ENCODE measurements around the gene RPRD1B. TPM values are rescaled to one million over a fixed set of nuclear protein-coding genes. Genes with fewer than 3 reads are reported as not detected.

The RPRD1B gene
- total and polyA plus RNA-seq, 2 of the 13 experiments (the other 11 are each of a cell fraction or from before 2014, with no cell fraction given) = 31.1 to 41.5 TPM

- 0 out of 2 replicates have a peak, but pooled peaks have one; percentile 23 for TF ChIP-seq ZNF276 (CRISPR knock-in tag; IDR thresholded peaks at IDR 0.05; ENCODE audit: low read depth)
- 0 out of 2 replicates have a peak, but pooled peaks have one; percentile 20 for TF ChIP-seq CEBPG (CRISPR knock-in tag; IDR thresholded peaks at IDR 0.05)
- TF ChIP-seq TCF12 (IDR thresholded peaks at IDR 0.05) = no peak
- TF ChIP-seq TCF12 (CRISPR knock-in tag; IDR thresholded peaks at IDR 0.05) = no peak
- peak; percentile 4; the same call in 1 of the 2 replicates for TF ChIP-seq RCOR2 (CRISPR knock-in tag; IDR thresholded peaks at IDR 0.05)
- 0 out of 2 replicates have a peak, but pooled peaks have one; percentile 43 for TF ChIP-seq ZSCAN21 (CRISPR knock-in tag; IDR thresholded peaks at IDR 0.05; ENCODE audit: borderline replicate concordance)
- TF ChIP-seq TERF1 (CRISPR knock-in tag; IDR thresholded peaks at IDR 0.05) = 0 out of 2 replicates have a peak, but pooled peaks have one; percentile 26
- peak in 1 of 2 experiments; percentile 84; a peak in 1 of 4 replicates for TF ChIP-seq KLF16 (CRISPR knock-in tag; IDR thresholded peaks at IDR 0.05)
- TF ChIP-seq DNMT3B (CRISPR knock-in tag; conservative IDR thresholded peaks at IDR 0.05) = peak; percentile 38; the same call in 1 of the 2 replicates
- TF ChIP-seq ZMAT3 (CRISPR knock-in tag; conservative IDR thresholded peaks at IDR 0.05) = 0 out of 2 replicates have a peak, but pooled peaks have one; percentile 40
- TF ChIP-seq TGIF2 (CRISPR knock-in tag; IDR thresholded peaks at IDR 0.05) = 0 out of 2 replicates have a peak, but pooled peaks have one; percentile 27
- TF ChIP-seq ZBTB7B (CRISPR knock-in tag; IDR thresholded peaks at IDR 0.05) = no peak; the same call in 1 of the 2 replicates
These were observed 75.5 kb downstream of the RPRD1B start (continued) for GRCh38 chr20:38108986-38109541.
